Stimulated activated naive CD4-positive, alpha-beta T cell (primary cell): ENCODE data around the gene UCK1.

Experiments
- DNase-seq, 6 experiments: peaks; one replicate each; lab custom pipeline; 2025; lab: John Stamatoyannopoulos, UW

The UCK1 gene

GRCh38 chr9:131530920-131531832 is at the start of gene UCK1:
TSS of gene UCK1 (minus strand) at chr9:131531263. CDS start at chr9:131531174, 89 bp downstream.
- DNase-seq: peak; percentile 41 to 76 (median 73)

GRCh38 chr9:131580358-131580757 is 49.3 kb upstream of the UCK1 start:
- DNase-seq: no peak

GRCh38 chr9:131579789-131580211 is 48.7 kb upstream of the UCK1 start:
- DNase-seq: no peak

GRCh38 chr9:131578731-131579504 is 47.9 kb upstream of the UCK1 start:
- DNase-seq: peak; percentile 17 to 72 (median 39)

- no peak for DNase-seq
Measured at GRCh38 chr9:131578021-131578420, 47.0 kb upstream of the UCK1 start.

- DNase-seq: no peak
Measured at GRCh38 chr9:131577005-131578000, 46.2 kb upstream of the UCK1 start.

- DNase-seq: no peak
Measured at GRCh38 chr9:131575946-131576853, 45.1 kb upstream of the UCK1 start.

- no peak for DNase-seq
Measured at GRCh38 chr9:131574730-131575640, 43.9 kb upstream of the UCK1 start.

GRCh38 chr9:131567910-131568309 is 36.8 kb upstream of the UCK1 start:
- no peak for DNase-seq

GRCh38 chr9:131566158-131566557 is 35.1 kb upstream of the UCK1 start:
- DNase-seq: no peak

- DNase-seq: no peak
Measured at GRCh38 chr9:131565369-131565768, 34.3 kb upstream of the UCK1 start.

GRCh38 chr9:131562032-131562959 is 31.2 kb upstream of the UCK1 start:
- DNase-seq: no peak

GRCh38 chr9:131559421-131560000 is 28.4 kb upstream of the UCK1 start:
- peak in 1 of 6 experiments; percentile 5 for DNase-seq

GRCh38 chr9:131557855-131558548 is 26.9 kb upstream of the UCK1 start:
- no peak for DNase-seq

GRCh38 chr9:131555841-131556673 is 25.0 kb upstream of the UCK1 start:
- DNase-seq: no peak

GRCh38 chr9:131554843-131555351 is 23.8 kb upstream of the UCK1 start:
- no peak for DNase-seq
